A549 treated with AZD2906 at 1 μM for 4 hours (cell line): ENCODE data around the gene NDUFA6. TPM values are rescaled to one million over a fixed set of nuclear protein-coding genes. Genes with fewer than 3 reads are reported as not detected.

Experiments
- total RNA-seq: library from RNA; stranded (reverse); fragments of 200-300 nt; extraction: Qiagen RNA extraction; gene quantifications from 5 replicates; pipeline ENCODE4 v1.2.3, GENCODE V29; 2022

Gene NDUFA6
- 60.4 to 69.1 TPM (median 63.5 TPM) in 5 replicates for total RNA-seq

GRCh38 chr22:42090596-42091454 is at the start of gene NDUFA6:
Gene NDUFA6, minus strand, starts transcription at chr22:42090772. Its CDS starts 28 bp downstream, at chr22:42090744.

GRCh38 chr22:42130639-42131431 is 40.3 kb upstream of the NDUFA6 start, which contains the start of gene CYP2D6:
Gene CYP2D6, minus strand, starts transcription at chr22:42130810. Its CDS starts 19 bp downstream, at chr22:42130791.

DNA sequence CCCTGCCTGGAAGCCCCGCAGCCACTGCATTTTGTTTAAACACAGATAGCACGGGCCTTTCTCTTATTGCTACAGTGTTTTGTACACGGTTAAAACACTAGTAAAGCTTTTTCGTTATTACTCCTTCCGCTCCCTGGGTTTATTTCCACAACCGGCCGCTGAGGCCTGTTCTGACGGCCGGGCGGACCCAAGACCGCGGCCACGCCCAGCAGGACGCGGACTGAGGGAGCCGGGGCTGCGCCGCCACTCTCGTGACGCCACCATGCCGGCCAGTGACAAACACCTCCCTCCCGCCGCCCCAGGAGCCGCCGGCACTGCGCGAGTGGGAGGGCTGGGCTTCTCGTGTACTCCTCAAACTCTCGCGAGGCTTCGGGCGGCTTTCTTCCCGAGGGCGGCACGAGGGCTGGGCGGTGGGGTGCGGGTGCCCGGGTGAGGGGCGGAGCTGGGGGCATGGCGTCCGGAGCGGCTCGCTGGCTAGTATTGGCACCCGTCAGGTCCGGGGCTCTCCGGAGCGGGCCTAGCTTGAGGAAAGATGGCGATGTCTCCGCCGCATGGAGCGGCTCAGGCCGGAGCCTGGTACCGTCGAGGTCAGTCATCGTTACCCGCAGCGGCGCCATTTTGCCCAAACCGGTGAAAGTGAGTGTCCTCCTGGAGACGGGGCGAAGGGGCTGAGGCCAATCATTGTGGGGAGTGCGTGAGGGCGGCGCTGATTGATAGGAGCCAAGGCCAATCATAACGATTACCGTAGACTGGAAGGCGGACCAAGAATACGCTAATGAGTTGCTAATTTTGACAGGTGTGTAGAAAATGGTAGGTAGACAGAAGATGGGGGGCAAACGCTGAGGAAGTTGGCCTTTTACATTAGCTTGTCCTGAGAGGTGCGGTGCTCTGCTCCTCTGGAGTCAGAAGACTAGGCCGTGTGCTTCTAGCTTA is 11.0 kb downstream of the NDUFA6 start, which contains the start of gene SMDT1:
SMDT1 (plus strand) TSS at position 382 of the 933 bp plus-strand sequence; CDS start at position 451, 69 bp downstream.

GRCh38 chr22:42074132-42074811 is 16.3 kb downstream of the NDUFA6 start, which contains the start of gene PHETA2:
Gene PHETA2, plus strand, starts transcription at chr22:42074248. Its CDS starts 3,046 bp downstream, at chr22:42077294.

DNA sequence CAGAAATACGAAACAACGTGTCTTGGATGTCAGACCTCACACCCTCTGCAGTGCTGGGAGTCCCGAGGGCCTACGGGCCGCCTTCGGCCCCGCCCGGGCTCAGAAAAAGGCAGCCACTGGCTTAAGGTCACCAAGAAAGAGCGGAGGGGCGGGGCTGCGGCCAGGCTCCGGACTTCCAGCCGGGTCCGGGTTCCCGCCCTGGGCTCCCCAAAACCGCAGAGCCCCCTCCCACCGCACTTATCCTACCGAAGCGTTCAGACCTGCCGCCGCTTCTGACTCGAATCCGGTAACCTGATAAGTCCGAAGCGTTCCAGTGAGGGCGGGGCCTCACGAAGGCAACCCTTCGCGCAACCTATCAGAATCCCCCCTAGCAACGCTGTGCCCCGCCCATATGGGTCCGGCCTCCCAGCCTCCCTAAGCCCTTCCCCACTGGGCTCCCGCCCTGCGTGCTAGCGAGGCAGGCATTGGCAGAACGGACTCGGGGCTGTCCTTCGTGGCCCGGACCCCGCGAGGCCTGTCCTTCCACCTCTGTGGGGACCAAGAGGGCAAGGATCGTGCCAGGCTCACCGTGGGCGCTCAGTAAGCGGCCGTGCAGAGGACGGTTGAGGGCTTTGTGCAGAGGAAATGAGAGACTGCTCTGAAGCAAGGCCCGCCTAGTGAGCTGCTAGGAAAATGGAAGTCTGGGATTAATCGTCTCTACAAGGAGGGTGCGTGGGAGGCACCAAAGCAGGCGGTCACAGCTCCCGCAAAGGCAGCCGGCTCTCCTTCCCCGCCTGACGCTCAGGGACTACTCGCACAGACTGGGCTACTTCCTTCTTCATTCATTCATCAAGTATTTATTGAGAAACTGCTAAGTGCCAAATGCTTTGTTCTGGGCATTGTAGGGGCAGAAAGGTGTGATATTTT is 19.8 kb downstream of the NDUFA6 start, which contains the start of gene NAGA:
NAGA (minus strand) TSS at position 296 of the 906 bp plus-strand sequence. CDS start 515 bp downstream, outside the sequence.

Other genes starting within 250 kb of the NDUFA6 start
- 0.18 to 0.30 TPM (median 0.23 TPM) in 4 of 5 replicates, not detected in the other for gene SHISA8, start 175.7 kb downstream of the NDUFA6 start, total RNA-seq
- gene TNFRSF13C, start 164.0 kb downstream of the NDUFA6 start, total RNA-seq = 0.12 to 0.23 TPM (median 0.14 TPM) in 5 replicates
- gene CENPM, start 143.6 kb downstream of the NDUFA6 start, total RNA-seq = 27.0 to 40.5 TPM (median 35.9 TPM) in 5 replicates
- 0.90 to 1.2 TPM (median 1.1 TPM) in 5 replicates for gene SEPTIN3, start 121.3 kb downstream of the NDUFA6 start, total RNA-seq
- gene WBP2NL, start 92.0 kb downstream of the NDUFA6 start, total RNA-seq = 0.06 to 0.13 TPM (median 0.06 TPM) in 4 of 5 replicates, not detected in the other
- 6.1 to 7.2 TPM (median 7.2 TPM) in 5 replicates for gene NAGA, start 20.0 kb downstream of the NDUFA6 start, total RNA-seq
- gene PHETA2, start 16.5 kb downstream of the NDUFA6 start, total RNA-seq = not detected in 5 replicates
- 23.0 to 45.8 TPM (median 40.7 TPM) in 5 replicates for gene SMDT1, start 11.1 kb downstream of the NDUFA6 start, total RNA-seq
- gene CYP2D6, start 40.0 kb upstream of the NDUFA6 start, total RNA-seq = 0.30 to 0.70 TPM (median 0.32 TPM) in 5 replicates
- 11.6 to 16.2 TPM (median 12.9 TPM) in 5 replicates for gene TCF20, start 179.9 kb upstream of the NDUFA6 start, total RNA-seq